Measurements from ENCODE around the gene ANKRD13B.

Gene ANKRD13B

DNA sequence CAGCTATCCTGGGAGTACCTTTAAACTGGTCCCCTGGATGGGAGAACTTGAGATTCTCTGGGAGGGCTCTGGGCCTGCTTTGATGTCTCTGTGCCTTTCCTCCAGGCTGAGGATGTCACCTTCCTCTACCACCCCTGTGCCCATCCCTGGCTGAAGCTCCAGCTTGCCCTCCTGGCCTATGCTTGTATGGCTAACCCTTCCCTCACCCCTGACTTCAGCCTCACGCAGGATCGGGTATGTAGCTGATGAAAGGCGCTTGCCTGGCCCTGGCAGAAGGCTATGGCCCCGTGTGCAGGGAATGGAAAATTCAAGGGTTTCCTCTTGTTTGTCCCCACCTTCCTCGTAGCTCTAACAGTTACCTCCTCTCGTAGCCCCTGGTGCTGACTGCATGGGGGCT lies 21.4 kb upstream of the ANKRD13B start:
- TF ChIP-seq, protein P1, sequence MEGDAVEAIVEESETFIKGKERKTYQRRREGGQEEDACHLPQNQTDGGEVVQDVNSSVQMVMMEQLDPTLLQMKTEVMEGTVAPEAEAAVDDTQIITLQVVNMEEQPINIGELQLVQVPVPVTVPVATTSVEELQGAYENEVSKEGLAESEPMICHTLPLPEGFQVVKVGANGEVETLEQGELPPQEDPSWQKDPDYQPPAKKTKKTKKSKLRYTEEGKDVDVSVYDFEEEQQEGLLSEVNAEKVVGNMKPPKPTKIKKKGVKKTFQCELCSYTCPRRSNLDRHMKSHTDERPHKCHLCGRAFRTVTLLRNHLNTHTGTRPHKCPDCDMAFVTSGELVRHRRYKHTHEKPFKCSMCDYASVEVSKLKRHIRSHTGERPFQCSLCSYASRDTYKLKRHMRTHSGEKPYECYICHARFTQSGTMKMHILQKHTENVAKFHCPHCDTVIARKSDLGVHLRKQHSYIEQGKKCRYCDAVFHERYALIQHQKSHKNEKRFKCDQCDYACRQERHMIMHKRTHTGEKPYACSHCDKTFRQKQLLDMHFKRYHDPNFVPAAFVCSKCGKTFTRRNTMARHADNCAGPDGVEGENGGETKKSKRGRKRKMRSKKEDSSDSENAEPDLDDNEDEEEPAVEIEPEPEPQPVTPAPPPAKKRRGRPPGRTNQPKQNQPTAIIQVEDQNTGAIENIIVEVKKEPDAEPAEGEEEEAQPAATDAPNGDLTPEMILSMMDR (IDR thresholded peaks at IDR 0.05; ENCODE audit: low read depth, low read length): no peak
- H3K9me3 ChIP-seq (ENCODE audit: severe bottlenecking): no peaks in the 10 kb centered on the region
- no peaks in the 10 kb centered on the region for H3K27me3 ChIP-seq (ENCODE audit: insufficient read depth, low read depth, severe bottlenecking)
- no peak overlapping the region for H3K27ac ChIP-seq
- H3K4me3 ChIP-seq (ENCODE audit: low read depth, low read length): no peak overlapping the region
- H3K36me3 ChIP-seq: peaks cover 43% of the 10 kb centered on the region
- DNase-seq: no peak

DNA sequence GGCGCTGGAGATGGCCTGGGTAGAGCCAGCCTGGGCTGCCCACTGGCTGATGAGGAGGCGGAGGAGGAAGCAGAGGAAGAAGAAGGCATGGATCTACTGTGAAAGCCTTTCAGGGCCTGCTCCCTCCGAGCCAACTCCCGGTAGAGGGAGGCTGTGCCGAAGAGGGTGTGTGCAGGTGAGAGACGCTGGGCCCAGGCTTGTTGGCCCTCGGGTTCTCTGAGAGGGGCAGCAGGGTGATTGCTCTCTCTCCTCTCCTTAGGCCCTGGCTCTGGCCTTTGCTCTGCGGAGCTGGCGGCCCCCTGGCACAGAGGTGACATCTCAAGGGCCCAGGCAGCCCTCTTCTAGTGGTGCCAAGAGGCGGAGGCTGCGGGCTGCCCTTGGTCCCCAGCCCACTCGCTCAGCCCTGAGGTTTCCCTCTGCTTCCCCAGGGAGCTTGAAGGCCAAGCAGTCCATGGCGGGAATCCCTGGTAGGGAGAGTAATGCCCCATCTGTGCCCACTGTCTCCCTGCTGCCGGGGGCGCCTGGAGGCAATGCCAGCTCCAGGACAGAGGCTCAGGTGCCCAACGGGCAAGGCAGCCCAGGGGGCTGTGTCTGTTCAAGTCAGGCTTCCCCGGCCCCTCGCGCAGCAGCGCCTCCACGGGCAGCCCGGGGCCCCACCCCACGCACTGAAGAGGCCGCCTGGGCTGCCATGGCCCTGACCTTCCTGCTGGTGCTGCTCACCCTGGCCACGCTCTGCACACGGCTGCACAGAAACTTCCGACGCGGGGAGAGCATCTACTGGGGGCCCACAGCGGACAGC lies 20.9 kb upstream of the ANKRD13B start:
- Histone ChIP-seq H3K9me3 (ENCODE audit: severe bottlenecking) (no peaks in the 10 kb centered on the region), H3K27me3 (ENCODE audit: insufficient read depth, low read depth, severe bottlenecking) (no peaks in the 10 kb centered on the region), H3K27ac (peak overlapping the region; percentile 25), H3K4me3 (ENCODE audit: low read depth, low read length) (peak overlapping the region; percentile 15), H3K36me3 (peaks cover 46% of the 10 kb centered on the region)
- DNase-seq: peak; percentile 27
- TF ChIP-seq, protein P1 (IDR thresholded peaks at IDR 0.05; ENCODE audit: low read depth, low read length): 0 out of 2 replicates have a peak, but pooled peaks have one; percentile 22

DNA sequence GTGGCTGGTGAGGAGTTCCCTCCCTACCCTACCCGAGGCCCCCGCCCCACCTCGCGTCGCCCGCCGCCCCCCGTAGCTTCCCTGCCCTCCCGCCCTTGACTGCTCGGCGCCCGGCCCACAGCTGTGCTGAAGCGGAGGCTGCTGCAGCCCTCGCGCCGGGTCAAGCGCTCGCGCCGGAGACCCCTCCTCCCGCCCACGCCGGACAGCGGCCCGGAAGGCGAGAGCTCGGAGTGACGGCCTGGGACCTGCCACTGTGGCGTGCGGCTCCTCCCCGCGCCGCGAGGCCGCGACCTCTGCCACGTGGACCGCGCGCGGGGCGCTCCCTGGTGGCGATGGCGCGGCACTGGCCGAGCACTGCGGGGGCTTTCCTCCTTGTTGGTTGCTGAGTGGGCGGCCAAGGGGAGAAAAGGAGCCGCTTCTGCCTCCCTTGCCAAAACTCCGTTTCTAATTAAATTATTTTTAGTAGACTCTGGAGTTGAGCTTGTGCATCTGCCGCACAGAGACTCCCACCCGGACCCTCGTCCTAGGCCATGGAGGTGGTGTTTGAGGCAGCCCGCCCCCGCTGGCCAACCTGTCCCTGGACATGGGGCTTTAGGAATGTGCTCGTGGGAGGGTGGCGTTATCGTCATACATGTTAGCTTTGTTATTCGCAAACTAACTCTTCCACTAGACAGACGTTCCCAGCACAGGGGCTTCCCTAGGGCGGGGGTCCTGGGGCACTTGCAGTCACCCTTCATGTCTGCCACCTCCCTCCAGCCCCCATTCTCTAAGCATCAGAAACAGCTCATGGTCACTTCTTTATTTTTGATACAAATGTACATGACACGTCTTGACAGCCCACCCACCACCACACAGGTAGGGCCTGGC lies 20.0 kb upstream of the ANKRD13B start:
- Histone ChIP-seq H3K27me3 (ENCODE audit: insufficient read depth, low read depth, severe bottlenecking) (no peaks in the 10 kb centered on the region), H3K36me3 (peaks cover 55% of the 10 kb centered on the region), H3K27ac (peak overlapping the region; percentile 25), H3K9me3 (ENCODE audit: severe bottlenecking) (no peaks in the 10 kb centered on the region), H3K4me3 (ENCODE audit: low read depth, low read length) (peak overlapping the region; percentile 15)
- peak; percentile 74 for DNase-seq
- TF ChIP-seq, protein P1 (IDR thresholded peaks at IDR 0.05; ENCODE audit: low read depth, low read length): peak; percentile 90

GRCh38 chr17:29573558-29573869 lies 19.4 kb upstream of the ANKRD13B start:
- peaks cover 60% of the 10 kb centered on the region for H3K36me3 ChIP-seq
- H3K27me3 ChIP-seq (ENCODE audit: insufficient read depth, low read depth, severe bottlenecking): no peaks in the 10 kb centered on the region
- no peaks in the 10 kb centered on the region for H3K9me3 ChIP-seq (ENCODE audit: severe bottlenecking)
- TF ChIP-seq, protein P1 (IDR thresholded peaks at IDR 0.05; ENCODE audit: low read depth, low read length): no peak
- DNase-seq: no peak
- H3K27ac ChIP-seq: no peak overlapping the region
- no peak overlapping the region for H3K4me3 ChIP-seq (ENCODE audit: low read depth, low read length)

- DNase-seq: no peak
- TF ChIP-seq, protein P1 (IDR thresholded peaks at IDR 0.05; ENCODE audit: low read depth, low read length): no peak
- Histone ChIP-seq H3K4me3 (ENCODE audit: low read depth, low read length) (no peak overlapping the region), H3K9me3 (ENCODE audit: severe bottlenecking) (no peaks in the 10 kb centered on the region), H3K27me3 (ENCODE audit: insufficient read depth, low read depth, severe bottlenecking) (no peaks in the 10 kb centered on the region), H3K36me3 (peaks cover 64% of the 10 kb centered on the region), H3K27ac (no peak overlapping the region)
Measured at GRCh38 chr17:29573871-29574731, 18.8 kb upstream of the ANKRD13B start.
